Vagina (tissue), 2 donors: ENCODE data around the gene HSPA1B. TPM values are rescaled to one million over a fixed set of nuclear protein-coding genes. Genes with fewer than 3 reads are reported as not detected.
"Not testable (repeated sequence)": the region's sequence is repeated elsewhere in the genome, so short reads cannot be mapped to it uniquely, and the experiment has no call there.

ENCODE experiments used
- DNase-seq, 2 donors: peaks; one replicate each; pipeline ENCODE4 v3.0.0-alpha.2; 2017; ENCODE audit errors: extremely low spot score in 2 of 2
- H3K27ac ChIP-seq: fragments of 200-600 bp; sonication (generic); one replicate; pipeline ENCODE4 v1.5.1; 2019
- H3K27me3 ChIP-seq: fragments of 200-600 bp; sonication (generic); one replicate; pipeline ENCODE4 v1.5.1; 2019
- H3K36me3 ChIP-seq, 2 donors: fragments of 200-600 bp; sonication (generic); one replicate each; pipeline ENCODE4 v1.5.1; 2017 to 2019
- H3K4me1 ChIP-seq: fragments of 200-600 bp; sonication (generic); one replicate; pipeline ENCODE4 v1.5.1; 2019
- H3K4me3 ChIP-seq, 2 donors: fragments of 200-600 bp; sonication (generic); 1 replicate in 1 of 2; 2 replicates in 1 of 2; pipeline ENCODE4 v1.5.1; 2016 to 2019
- H3K9me3 ChIP-seq: fragments of 200-600 bp; sonication (generic); one replicate; pipeline ENCODE4 v1.5.1; 2019
- CTCF ChIP-seq, 3 experiments: fragments of 450-650 bp in 2 of 3; fragments of 200-600 bp in 1 of 3; sonication (generic) in 1 of 3; IDR thresholded peaks; one replicate each; pipeline ENCODE4 v1.5.1; 2017 to 2019; ENCODE audit warnings: antibody characterized with exemption in 3 of 3, mild to moderate bottlenecking in 2 of 3, moderate library complexity in 2 of 3
- POLR2A ChIP-seq, 2 donors: fragments of 450-650 bp; IDR thresholded peaks; one replicate each; pipeline ENCODE4 v1.6.1; 2017; ENCODE audit warnings: antibody characterized with exemption in 2 of 2, mild to moderate bottlenecking in 2 of 2, moderate library complexity in 2 of 2
- POLR2AphosphoS5 ChIP-seq, 2 donors: sonication (generic); formaldehyde crosslinking; IDR thresholded peaks; one replicate each; pipeline ENCODE4 v1.9.0; 2017; ENCODE audit warnings: antibody characterized with exemption in 2 of 2, mild to moderate bottlenecking in 2 of 2, low read depth in 1 of 2; ENCODE audit not compliant: insufficient read depth in 1 of 2
- intact Hi-C: fragments of 100-400 bp; cut with DNase I; formaldehyde crosslinking; loops from one replicate; pipeline ENCODE4 v1.15.1; 2023
- total RNA-seq: library from RNA; depleted of rRNA; stranded (reverse); fragments of >200 nt; gene quantifications from one replicate; pipeline ENCODE4 v1.2.3, GENCODE V29; 2016

The HSPA1B gene
- total RNA-seq, 1 donor from 2014 or later, result 466 TPM

GRCh38 chr6:31785475-31785874, 42.1 kb upstream of the HSPA1B start:
- H3K9me3 ChIP-seq, result no peaks in the 10 kb centered on the region
- no peak for TF ChIP-seq CTCF (IDR thresholded peaks at IDR 0.05)
- TF ChIP-seq POLR2A (IDR thresholded peaks at IDR 0.05), result no peak
- no peak for TF ChIP-seq POLR2AphosphoS5 (IDR thresholded peaks at IDR 0.05; ENCODE audit: insufficient read depth in 1 of 2, low read depth in 1 of 2)
- no peak overlapping the region for H3K4me3 ChIP-seq
- intact Hi-C loops, result no loop called here
- H3K36me3 ChIP-seq, result peaks cover 0 to 42% of the 10 kb centered on the region in 2 donors
- DNase-seq, result no peak
- H3K27ac ChIP-seq, result no peak overlapping the region
- H3K4me1 ChIP-seq, result no peaks in the 10 kb centered on the region
- H3K27me3 ChIP-seq, result no peaks in the 10 kb centered on the region

- Histone ChIP-seq H3K36me3 (peaks cover 0 to 13% of the 10 kb centered on the region in 2 donors), H3K27ac (no peak overlapping the region), H3K27me3 (no peaks in the 10 kb centered on the region), H3K9me3 (no peaks in the 10 kb centered on the region), H3K4me3 (no peak overlapping the region), H3K4me1 (peaks cover 24% of the 10 kb centered on the region)
- intact Hi-C loops, result loop anchor here (10.0 kb wide), 1 partner anchor 57 kb away; the partner anchor contains the start of gene CLIC1
- TF ChIP-seq POLR2A (IDR thresholded peaks at IDR 0.05) (no peak), CTCF (IDR thresholded peaks at IDR 0.05) (peak in 2 of 3 experiments; percentile 25 to 34), POLR2AphosphoS5 (IDR thresholded peaks at IDR 0.05; ENCODE audit: insufficient read depth in 1 of 2, low read depth in 1 of 2) (no peak)
- DNase-seq, result no peak
Observed at GRCh38 chr6:31791324-31792089, 36.0 kb upstream of the HSPA1B start.

- Histone ChIP-seq H3K9me3 (no peaks in the 10 kb centered on the region), H3K27me3 (no peaks in the 10 kb centered on the region), H3K36me3 (peaks cover 0 to 13% of the 10 kb centered on the region in 2 donors), H3K27ac (no peak overlapping the region), H3K4me3 (no peak overlapping the region), H3K4me1 (peaks cover 26% of the 10 kb centered on the region)
- no peak for DNase-seq
- TF ChIP-seq POLR2AphosphoS5 (IDR thresholded peaks at IDR 0.05; ENCODE audit: insufficient read depth in 1 of 2, low read depth in 1 of 2) (no peak), POLR2A (IDR thresholded peaks at IDR 0.05) (no peak), CTCF (IDR thresholded peaks at IDR 0.05) (no peak)
- intact Hi-C loops, result loop anchor here (10.0 kb wide), 1 partner anchor 57 kb away; the partner anchor contains the start of gene CLIC1
Observed at GRCh38 chr6:31792090-31792374, 35.5 kb upstream of the HSPA1B start.

- Histone ChIP-seq H3K4me1 (peaks cover 26% of the 10 kb centered on the region), H3K36me3 (peaks cover 0 to 13% of the 10 kb centered on the region in 2 donors), H3K27ac (no peak overlapping the region), H3K27me3 (no peaks in the 10 kb centered on the region), H3K9me3 (no peaks in the 10 kb centered on the region), H3K4me3 (no peak overlapping the region)
- DNase-seq, result no peak
- intact Hi-C loops, result loop anchor here (10.0 kb wide), 1 partner anchor 58 kb away; the partner anchor contains the start of gene CLIC1
- TF ChIP-seq CTCF (IDR thresholded peaks at IDR 0.05) (no peak), POLR2A (IDR thresholded peaks at IDR 0.05) (no peak)
Observed at GRCh38 chr6:31792761-31793171, 34.8 kb upstream of the HSPA1B start.

GRCh38 chr6:31793927-31794245, 33.7 kb upstream of the HSPA1B start:
- H3K27me3 ChIP-seq, H3K9me3 ChIP-seq, DNase-seq, H3K4me3 ChIP-seq: not testable (repeated sequence)
- Histone ChIP-seq H3K4me1 (peaks cover 26% of the 10 kb centered on the region), H3K36me3 (peaks cover 0 to 13% of the 10 kb centered on the region in 2 donors), H3K27ac (peak overlapping the region; percentile 97)
- intact Hi-C loops, result loop anchor here (10.0 kb wide), 1 partner anchor 59 kb away; the partner anchor contains the start of gene CLIC1
